Smooth muscle cell (in vitro differentiated cells): ENCODE data around the gene RAD23A. TPM values are rescaled to one million over a fixed set of nuclear protein-coding genes. Genes with fewer than 3 reads are reported as not detected.
A peak's percentile ranks its signal among the peaks of the same experiment; 100 is the strongest.
"Not testable (repeated sequence)": the region's sequence is repeated elsewhere in the genome, so short reads cannot be mapped to it uniquely, and the experiment has no call there.

Source experiments
- DNase-seq: peaks from one replicate; lab custom pipeline; 2025; ENCODE audit not compliant: unreplicated experiment; lab: John Stamatoyannopoulos, UW
- H2AFZ ChIP-seq: fragments of 200-600 bp; sonication (generic); 2 replicates; pipeline ENCODE4 v1.6.0; 2016; ENCODE audit warnings: antibody characterized with exemption, low read depth, mild to moderate bottlenecking
- H3F3A ChIP-seq: fragments of 200-600 bp; sonication (generic); 2 replicates; pipeline ENCODE4 v1.6.0; 2017; ENCODE audit warnings: antibody characterized with exemption, low read depth
- H3K27ac ChIP-seq: fragments of 200-600 bp; sonication (generic); 2 replicates; pipeline ENCODE4 v1.5.1; 2016; ENCODE audit warnings: low read depth, mild to moderate bottlenecking
- H3K27me3 ChIP-seq: fragments of 200-600 bp; sonication (generic); 2 replicates; pipeline ENCODE4 v1.6.1; 2016; ENCODE audit warnings: low read depth, mild to moderate bottlenecking
- H3K36me3 ChIP-seq: fragments of 200-600 bp; sonication (generic); 2 replicates; pipeline ENCODE4 v1.5.1; 2016; ENCODE audit warnings: low read depth
- H3K4me1 ChIP-seq: fragments of 200-600 bp; sonication (generic); 2 replicates; pipeline ENCODE4 v1.5.1; 2016; ENCODE audit warnings: low read depth
- H3K4me2 ChIP-seq: fragments of 200-600 bp; sonication (generic); 2 replicates; pipeline ENCODE4 v1.6.0; 2016; ENCODE audit warnings: mild to moderate bottlenecking
- H3K4me3 ChIP-seq: fragments of 200-600 bp; sonication (generic); 2 replicates; pipeline ENCODE4 v1.5.1; 2016; ENCODE audit warnings: mild to moderate bottlenecking
- H3K79me2 ChIP-seq: fragments of 200-600 bp; sonication (generic); 2 replicates; pipeline ENCODE4 v1.6.0; 2016; ENCODE audit warnings: low read depth, mild to moderate bottlenecking
- H3K9ac ChIP-seq: fragments of 200-600 bp; sonication (generic); 2 replicates; pipeline ENCODE4 v1.6.0; 2016; ENCODE audit warnings: low read depth
- H3K9me3 ChIP-seq: fragments of 200-600 bp; sonication (generic); replicated peaks from 2 replicates; pipeline ENCODE4 v1.5.1; 2016; ENCODE audit warnings: low read depth
- H4K20me1 ChIP-seq: fragments of 200-600 bp; sonication (generic); 2 replicates; pipeline ENCODE4 v1.6.0; 2016; ENCODE audit warnings: low read depth
- CTCF ChIP-seq: fragments of 200-600 bp; sonication (generic); IDR thresholded peaks from 2 replicates; pipeline ENCODE4 v1.5.1; 2017; ENCODE audit warnings: borderline replicate concordance, mild to moderate bottlenecking, antibody characterized with exemption; ENCODE audit not compliant: insufficient read depth, poor library complexity, severe bottlenecking
- WGBS: methylation state at CpG from one replicate; pipeline ENCODE4 v1.1.7; 2016; ENCODE audit warnings: low lambda C conversion rate; 5-methylcytosine and 5-hydroxymethylcytosine counted together
- polyA plus RNA-seq: library from polyadenylated mRNA; unstranded; fragments of >200 nt; fragmentation: Nextera tagmentation; extraction: Ambion mirVana; gene quantifications from 2 replicates; pipeline ENCODE4 v1.2.1, GENCODE V29; 2016
- total RNA-seq: library from RNA; depleted of rRNA; stranded (reverse); fragments of >200 nt; gene quantifications from 2 replicates; pipeline ENCODE4 v1.2.3, GENCODE V29; 2014

Gene RAD23A
- total and polyA plus RNA-seq, 2 experiments from 2014 or later = 97.1 to 176 TPM

- Histone ChIP-seq H3F3A (peaks cover 16% of the 10 kb centered on the region), H3K4me2 (peak within 1 kb of the TSS; percentile 86), H4K20me1 (peaks cover 10% of the 10 kb centered on the region), H3K27ac (peak within 1 kb of the TSS; percentile 74), H3K9me3 (no peaks in the 10 kb centered on the region), H3K4me1 (peaks cover 7% of the 10 kb centered on the region), H3K36me3 (no peaks in the 10 kb centered on the region), H2AFZ (peak within 1 kb of the TSS; percentile 95), H3K9ac (peak within 1 kb of the TSS; percentile 93), H3K27me3 (no peaks in the 10 kb centered on the region), H3K4me3 (peak within 1 kb of the TSS; percentile 83), H3K79me2 (peaks cover 41% of the 10 kb centered on the region)
- no peak for TF ChIP-seq CTCF
- 2% methylated on average over 82 of the region's 84 CpGs for WGBS
- no peak for DNase-seq
Measured at GRCh38 chr19:12956446-12957388, 11.1 kb downstream of the RAD23A start, which contains the start of gene GADD45GIP1. Gene GADD45GIP1 (minus strand): TSS chr19:12957223. CDS start chr19:12957212, 11 bp downstream.

- not testable (repeated sequence) for H3K36me3 ChIP-seq, H3K27me3 ChIP-seq, H3K4me1 ChIP-seq, H3K9me3 ChIP-seq, DNase-seq
- Histone ChIP-seq H3K4me2 (peak overlapping the region; percentile 86), H3K79me2 (peaks cover 41% of the 10 kb centered on the region), H3K27ac (peak overlapping the region; percentile 74), H3K4me3 (peak overlapping the region; percentile 83), H2AFZ (peak overlapping the region; percentile 95), H4K20me1 (peaks cover 10% of the 10 kb centered on the region), H3F3A (peaks cover 14% of the 10 kb centered on the region), H3K9ac (peak overlapping the region; percentile 93)
- 84% methylated on average over 31 of the region's 31 CpGs for WGBS
Measured at GRCh38 chr19:12957389-12957952, 11.8 kb downstream of the RAD23A start.

GRCh38 chr19:12959481-12959880, 13.8 kb downstream of the RAD23A start:
- H3K4me2 ChIP-seq = no peak overlapping the region
- H3K27me3 ChIP-seq = no peaks in the 10 kb centered on the region
- peaks cover 7% of the 10 kb centered on the region for H3K4me1 ChIP-seq
- H3K9me3 ChIP-seq = no peaks in the 10 kb centered on the region
- no peak overlapping the region for H3K9ac ChIP-seq
- peaks cover 34% of the 10 kb centered on the region for H3K79me2 ChIP-seq
- no peak for DNase-seq
- H4K20me1 ChIP-seq = peaks cover 5% of the 10 kb centered on the region
- H2AFZ ChIP-seq = no peak overlapping the region
- no peak overlapping the region for H3K27ac ChIP-seq
- no peak for TF ChIP-seq CTCF
- peaks cover 11% of the 10 kb centered on the region for H3F3A ChIP-seq
- H3K4me3 ChIP-seq = no peak overlapping the region
- no peaks in the 10 kb centered on the region for H3K36me3 ChIP-seq
- 79% methylated on average over 6 of the region's 6 CpGs for WGBS

GRCh38 chr19:12965017-12965811, 19.6 kb downstream of the RAD23A start:
- Histone ChIP-seq H2AFZ (peak overlapping the region; percentile 91), H3K27ac (no peak overlapping the region), H3K9ac (no peak overlapping the region), H3K4me1 (peaks cover 4% of the 10 kb centered on the region), H3K4me3 (peak overlapping the region; percentile 53), H3F3A (no peaks in the 10 kb centered on the region), H3K36me3 (no peaks in the 10 kb centered on the region), H3K79me2 (no peaks in the 10 kb centered on the region), H3K27me3 (no peaks in the 10 kb centered on the region), H3K9me3 (no peaks in the 10 kb centered on the region), H4K20me1 (no peaks in the 10 kb centered on the region), H3K4me2 (peak overlapping the region; percentile 90)
- peak; percentile 68 for TF ChIP-seq CTCF
- peak; percentile 49 for DNase-seq
- WGBS = 3% methylated on average over 27 of the region's 34 CpGs
